ENCODE measurements around the gene FLII. TPM values are rescaled to one million over a fixed set of nuclear protein-coding genes. Genes with fewer than 3 reads are reported as not detected.

The FLII gene
- total and polyA plus RNA-seq, 2 of the 8 experiments (the other 6 are each of a cell fraction or from before 2014, with no cell fraction given): 300 to 549 TPM

GRCh38 chr17:18231164-18231563, 27.4 kb downstream of the FLII start:
- Histone ChIP-seq H3K4me1 (replicated peaks in 1 of 4; ENCODE audit: control insufficient read depth in 3 of 4, insufficient read depth in 4 of 4, low read length in 3 of 4) (peaks cover 0 to 9% (median 6%) of the 10 kb centered on the region in 4 experiments; a peak in 4 of 7 replicates), H3K14ac (ENCODE audit: insufficient read length) (no peak overlapping the region), H2BK12ac (ENCODE audit: low read depth, low read length) (no peak overlapping the region), H3K27me3 (replicated peaks in 1 of 4; ENCODE audit: control insufficient read depth in 3 of 4, extremely low read depth in 1 of 4, insufficient read depth in 3 of 4, low read length in 3 of 4) (no peaks in the 10 kb centered on the region), H2AFZ (ENCODE audit: low read length) (no peak overlapping the region), H3K23me2 (ENCODE audit: low read depth, low read length) (peaks cover 3% of the 10 kb centered on the region), H2BK20ac (ENCODE audit: low read length) (no peak overlapping the region), H4K5ac (ENCODE audit: insufficient read length, low read depth, low read length) (no peak overlapping the region), H2BK15ac (ENCODE audit: low read length) (no peak overlapping the region), H3K4me2 (ENCODE audit: insufficient read depth in 1 of 2, low read depth in 2 of 2, low read length in 2 of 2) (no peak overlapping the region), H3K9ac (replicated peaks in 1 of 4; ENCODE audit: extremely low read depth in 1 of 4, low read depth in 3 of 4, low read length in 3 of 4) (no peak overlapping the region), H4K91ac (replicated peaks; ENCODE audit: insufficient read length, low read length) (no peak overlapping the region), H2AK5ac (ENCODE audit: low read depth, low read length) (no peak overlapping the region), H3K9me3 (ENCODE audit: insufficient read depth in 2 of 2, low read depth in 1 of 2, low read length in 1 of 2) (no peaks in the 10 kb centered on the region), H2BK120ac (replicated peaks; ENCODE audit: low read depth, low read length) (no peak overlapping the region), H3K4me3 (ENCODE audit: extremely low read depth in 1 of 4, insufficient read depth in 2 of 4, low read depth in 3 of 4, low read length in 4 of 4) (no peak overlapping the region), H3K18ac (ENCODE audit: extremely low read depth, low read length) (no peak overlapping the region), H3K4ac (replicated peaks; ENCODE audit: insufficient read length, low read depth, low read length) (no peak overlapping the region), H3K79me1 (ENCODE audit: low read depth, low read length) (peaks cover 46% of the 10 kb centered on the region), H3K56ac (replicated peaks; ENCODE audit: insufficient read length, low read depth, low read length) (no peak overlapping the region), H3K79me2 (ENCODE audit: control insufficient read depth in 1 of 2, insufficient read depth in 2 of 2, low read length in 2 of 2) (peaks cover 6 to 63% of the 10 kb centered on the region in 2 experiments), H3K27ac (ENCODE audit: low read depth, low read length) (no peak overlapping the region), H4K20me1 (replicated peaks in 1 of 2; ENCODE audit: control insufficient read depth in 1 of 2, insufficient read depth in 2 of 2, low read length in 2 of 2) (peaks cover 20 to 31% of the 10 kb centered on the region in 2 experiments), H3K36me3 (ENCODE audit: control insufficient read depth in 2 of 4, insufficient read depth in 4 of 4, low read length in 3 of 4) (peaks cover 15 to 33% (median 21%) of the 10 kb centered on the region in 4 experiments; a peak in 6 of 8 replicates), H3K23ac (ENCODE audit: insufficient read length) (no peak overlapping the region), H4K8ac (ENCODE audit: extremely low read depth, insufficient read depth, low read length) (no peak overlapping the region), H2BK5ac (ENCODE audit: low read depth, low read length) (peak overlapping the region; percentile 52; the same call in 1 of the 2 replicates)
- no peak for FAIRE-seq
- 76% methylated on average over 9 of the region's 9 CpGs; no CpG with 5 or more reads in 1 of the 2 experiments for WGBS, 2 experiments (ENCODE audit: extremely low coverage in 1 of 2, insufficient coverage in 1 of 2, insufficient read length in 1 of 2, insufficient replicate concordance in 2 of 2, low coverage in 1 of 2, low lambda C conversion rate in 2 of 2, missing lambda C conversion rate in 1 of 2)
- ChIA-PET POLR2A (ENCODE audit: partially characterized antibody) (interaction anchor here (1.0 to 3.4 kb wide), 4 partner anchors 13 to 29 kb away, joined by 4 to 14 read pairs (median 6); partner anchors contain the start of genes FLII and MIEF2), CTCF (ENCODE audit: partially characterized antibody) (interaction anchor here (0.6 to 8.4 kb wide), 10 partner anchors 10 to 90 kb away, joined by 3 to 76 read pairs (median 5); no protein-coding TSS in a partner anchor)
- no peak for DNase-seq (ENCODE audit: low read depth in 1 of 2, low spot score in 2 of 2)
- TF ChIP-seq MAFK (IDR thresholded peaks at IDR 0.05; ENCODE audit: low read depth, low read length) (no peak), NRF1 (IDR thresholded peaks at IDR 0.05; ENCODE audit: low read depth, low read length) (no peak), PHF8 (conservative IDR thresholded peaks at IDR 0.05; ENCODE audit: low read depth, low read length) (no peak), KDM1A (IDR thresholded peaks at IDR 0.05; ENCODE audit: borderline replicate concordance, low read length) (no peak)
